HG03060 (cell line): Measurements from ENCODE around the gene H2BW1.
"Not testable (repeated sequence)": the region's sequence is repeated elsewhere in the genome, so short reads cannot be mapped to it uniquely, and the experiment has no call there.

Source experiments
- ATAC-seq: cut with Tn5 transposase; IDR thresholded peaks from one replicate; pipeline ENCODE4 v1.9.1; 2021; ENCODE audit warnings: low read depth, moderate number of reproducible peaks; ENCODE audit not compliant: unreplicated experiment

H2BW1 gene, protein sequence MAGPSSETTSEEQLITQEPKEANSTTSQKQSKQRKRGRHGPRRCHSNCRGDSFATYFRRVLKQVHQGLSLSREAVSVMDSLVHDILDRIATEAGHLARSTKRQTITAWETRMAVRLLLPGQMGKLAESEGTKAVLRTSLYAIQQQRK

GRCh38 chrX:104013606-104014005, at the start of gene H2BW1:
H2BW1 (minus strand) TSS chrX:104013708; CDS start chrX:104013576, 132 bp downstream.
- no peak for ATAC-seq

GRCh38 chrX:104062636-104063035, 49.1 kb upstream of the H2BW1 start:
- not testable (repeated sequence) for ATAC-seq

GRCh38 chrX:104054956-104055355, 41.4 kb upstream of the H2BW1 start:
- ATAC-seq = not testable (repeated sequence)

DNA sequence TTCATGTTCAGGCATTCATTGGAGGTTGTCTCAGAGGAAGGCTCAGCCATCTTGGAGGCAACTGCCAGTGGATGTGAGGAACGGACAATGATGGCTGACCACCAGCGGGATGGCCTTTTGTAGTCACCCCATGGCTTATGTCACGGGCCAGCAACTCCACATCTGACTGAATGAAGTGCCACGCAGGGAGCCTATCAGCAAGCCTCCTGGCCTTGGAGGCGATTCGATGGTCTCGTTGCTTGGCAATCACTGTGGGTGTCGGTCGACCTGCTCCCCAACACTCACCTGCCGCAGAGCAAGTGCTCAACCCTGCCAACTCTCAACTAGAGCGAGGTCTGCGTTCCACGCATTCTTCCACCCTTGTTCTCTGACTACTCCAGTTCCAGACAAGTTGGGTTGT, 33.7 kb upstream of the H2BW1 start:
- ATAC-seq = no peak

GRCh38 chrX:104045642-104046041, 32.1 kb upstream of the H2BW1 start:
- ATAC-seq = no peak

- ATAC-seq = no peak
These were observed 27.5 kb upstream of the H2BW1 start for GRCh38 chrX:104041003-104041402.

- ATAC-seq = no peak
These were observed 26.4 kb upstream of the H2BW1 start, which contains the start of gene H2BW2 for GRCh38 chrX:104039689-104040505. H2BW2 (plus strand) TSS chrX:104039956; CDS start chrX:104039995, 39 bp downstream.

GRCh38 chrX:104018126-104018525, 4.6 kb upstream of the H2BW1 start:
- ATAC-seq = no peak

DNA sequence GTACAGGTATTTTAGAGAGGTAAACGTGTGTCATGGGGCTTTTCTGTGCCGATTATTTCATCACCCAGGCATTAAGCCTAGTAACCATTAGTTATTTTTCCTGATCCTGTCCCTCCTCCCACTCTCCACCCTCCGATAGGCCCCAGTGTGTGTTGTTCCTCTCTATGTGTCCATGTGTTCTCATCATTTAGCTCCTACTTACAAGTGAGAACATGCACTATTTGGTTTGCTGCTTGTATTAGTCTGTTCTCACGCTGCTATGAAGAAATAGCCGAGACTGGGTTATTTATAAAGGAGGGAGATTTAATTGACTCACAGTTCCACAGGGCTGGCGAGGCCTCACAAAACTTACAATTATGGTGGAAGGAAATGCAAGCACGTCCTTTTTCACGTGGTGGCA, 2.1 kb upstream of the H2BW1 start:
- not testable (repeated sequence) for ATAC-seq

GRCh38 chrX:104013158-104013557, 350 bp downstream of the H2BW1 start:
- no peak for ATAC-seq

DNA sequence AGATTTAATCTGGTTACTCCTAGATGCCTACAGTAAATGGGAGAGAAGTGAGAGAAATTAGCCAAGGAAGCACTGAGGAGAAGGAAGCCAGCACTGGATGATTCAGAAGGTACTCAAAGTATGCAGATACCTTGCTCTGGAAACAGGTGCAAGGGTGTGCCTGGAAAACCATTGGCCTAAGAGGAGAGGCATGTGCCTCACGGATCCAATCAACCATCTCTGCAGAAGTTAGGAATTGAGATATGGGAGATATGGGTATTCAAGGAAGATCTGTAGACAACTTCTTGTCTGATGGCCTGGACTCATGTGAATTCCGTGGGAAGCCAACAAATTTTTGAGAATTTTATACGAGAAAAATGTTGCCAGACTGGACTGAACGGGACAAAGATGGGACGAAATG, 4.7 kb downstream of the H2BW1 start:
- no peak for ATAC-seq

- ATAC-seq = no peak
These were observed 14.3 kb downstream of the H2BW1 start for GRCh38 chrX:103999234-103999633.

DNA sequence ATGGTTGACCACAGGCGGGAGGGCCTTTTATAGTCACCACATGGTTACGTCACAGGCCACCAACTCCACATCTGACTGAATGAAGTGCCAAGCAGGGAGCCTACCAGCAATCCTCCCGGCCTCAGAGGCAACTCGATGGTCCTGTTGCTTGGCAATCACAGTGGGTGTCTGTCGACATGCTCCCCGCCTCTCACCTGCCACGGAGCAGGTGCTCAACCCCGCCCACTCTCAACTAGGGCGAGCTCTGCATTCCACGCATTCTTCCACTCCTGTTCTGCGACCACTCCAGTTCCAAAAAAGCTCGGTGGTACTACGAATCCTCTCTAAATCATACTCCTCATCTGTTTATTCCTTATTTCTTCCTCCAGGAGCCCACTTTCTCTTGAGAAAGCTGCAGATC, 30.0 kb downstream of the H2BW1 start:
- ATAC-seq = not testable (repeated sequence)

- ATAC-seq = peak; percentile 96
These were observed 50.9 kb downstream of the H2BW1 start, which contains the start of gene TMSB15B for GRCh38 chrX:103962411-103963278. TMSB15B (plus strand) TSS chrX:103962627.
